SK-N-SH (cell line): ENCODE measurements around the gene GPC5. TPM values are rescaled to one million over a fixed set of nuclear protein-coding genes. Genes with fewer than 3 reads are reported as not detected.

Experiments
- CTCF ChIA-PET: fragments of 300-600, 350-600 bp; formaldehyde crosslinking; extraction: SDS; loops from one replicate; lab custom pipeline; 2021; lab: Yijun Ruan, JAX
- POLR2A ChIA-PET: fragments of 350-600 bp; sonication (Branson Sonifier 250); formaldehyde crosslinking; extraction: SDS; loops from one replicate; lab custom pipeline; 2020; ENCODE audit warnings: antibody characterized with exemption, inconsistent platforms; lab: Yijun Ruan, JAX
- DNase-seq: peaks from one replicate; pipeline ENCODE4 v3.0.0; 2012
- H2AFZ ChIP-seq: fragments of 200-600 bp; sonication (generic); 2 replicates; pipeline ENCODE4 v1.8.1; 2016; ENCODE audit warnings: antibody characterized with exemption, mild to moderate bottlenecking, low read depth
- H3F3A ChIP-seq: fragments of 200-600 bp; sonication (generic); replicated peaks from 2 replicates; pipeline ENCODE3; 2016; ENCODE audit warnings: antibody characterized with exemption, mild to moderate bottlenecking; ENCODE audit not compliant: insufficient read depth
- H3K27ac ChIP-seq, 2 experiments: fragments of 200-500 bp in 1 of 2; fragments of 200-600 bp in 1 of 2; sonication (Bioruptor generic) in 1 of 2; sonication (generic), shearing (Covaris generic) in 1 of 2; 2 replicates each; pipeline versions ENCODE4 v1.5.1 to v1.6.1; 2014 to 2016; ENCODE audit warnings: low read depth in 2 of 2, inconsistent platforms in 1 of 2, low read length in 1 of 2, mild to moderate bottlenecking in 1 of 2, mixed read lengths in 1 of 2
- H3K27me3 ChIP-seq: fragments of 200-600 bp; sonication (generic), shearing (Covaris generic); 2 replicates; pipeline ENCODE4 v1.6.1; 2016; ENCODE audit warnings: mixed run types; ENCODE audit not compliant: insufficient read depth
- H3K36me3 ChIP-seq, 2 experiments: fragments of 200-500 bp in 1 of 2; fragments of 200-600 bp in 1 of 2; sonication (Bioruptor generic) in 1 of 2; sonication (generic) in 1 of 2; replicated peaks in 1 of 2; 2 replicates each; pipeline versions ENCODE3 to v1.5.1; 2014 to 2016; ENCODE audit warnings: low read length in 1 of 2, mild to moderate bottlenecking in 1 of 2; ENCODE audit not compliant: insufficient read depth in 2 of 2, control insufficient read depth in 1 of 2
- H3K4me1 ChIP-seq, 2 experiments: fragments of 200-500 bp in 1 of 2; fragments of 200-600 bp in 1 of 2; sonication (Bioruptor generic) in 1 of 2; sonication (generic), shearing (Covaris generic) in 1 of 2; 2 replicates each; pipeline versions ENCODE4 v1.5.1 to v1.6.1; 2014 to 2016; ENCODE audit warnings: low read depth in 1 of 2, low read length in 1 of 2, mixed run types in 1 of 2; ENCODE audit not compliant: insufficient read depth in 2 of 2, control insufficient read depth in 1 of 2
- H3K4me2 ChIP-seq: fragments of 200-600 bp; sonication (generic), shearing (Covaris generic); 2 replicates; pipeline ENCODE4 v1.6.1; 2017; ENCODE audit warnings: mixed run types
- H3K4me3 ChIP-seq, 2 experiments: fragments of 200-500 bp in 1 of 2; fragments of 200-600 bp in 1 of 2; sonication (Bioruptor generic) in 1 of 2; sonication (generic), shearing (Covaris generic) in 1 of 2; 2 replicates each; pipeline versions ENCODE4 v1.5.1 to v1.8.1; 2014 to 2016; ENCODE audit warnings: low read depth in 2 of 2, inconsistent platforms in 1 of 2, low read length in 1 of 2, mild to moderate bottlenecking in 1 of 2, mixed read lengths in 1 of 2, moderate library complexity in 1 of 2
- H3K79me2 ChIP-seq: fragments of 200-600 bp; sonication (generic); 2 replicates; pipeline ENCODE4 v1.8.1; 2017; ENCODE audit warnings: mild to moderate bottlenecking; ENCODE audit not compliant: insufficient read depth
- H3K9ac ChIP-seq: fragments of 200-600 bp; sonication (generic); 2 replicates; pipeline ENCODE4 v1.6.1; 2017; ENCODE audit warnings: mixed run types
- H3K9me2 ChIP-seq: fragments of 200-600 bp; sonication (generic); 2 replicates; pipeline ENCODE4 v1.6.1; 2017; ENCODE audit warnings: mixed run types
- H3K9me3 ChIP-seq: fragments of 200-600 bp; sonication (generic); 2 replicates; pipeline ENCODE4 v1.6.1; 2017; ENCODE audit warnings: mixed run types, mild to moderate bottlenecking, moderate library complexity
- H4K20me1 ChIP-seq: fragments of 200-600 bp; sonication (generic); 2 replicates; pipeline ENCODE4 v1.6.1; 2017; ENCODE audit warnings: mild to moderate bottlenecking, mixed run types; ENCODE audit not compliant: insufficient read depth
- CTCF ChIP-seq: fragments of 200-600 bp; sonication (generic); IDR thresholded peaks from 2 replicates; pipeline ENCODE4 v1.6.1; 2017; ENCODE audit warnings: antibody characterized with exemption, mild to moderate bottlenecking, moderate library complexity
- FOSL2 ChIP-seq: IDR thresholded peaks from 2 replicates; pipeline ENCODE4 v1.4.0; 2012; ENCODE audit warnings: low read depth, mild to moderate bottlenecking, moderate library complexity, borderline replicate concordance
- FOXJ3 ChIP-seq: sonication (generic); formaldehyde crosslinking; IDR thresholded peaks from 2 replicates; pipeline ENCODE4 v1.5.1; 2020; ENCODE audit warnings: mild to moderate bottlenecking, missing genetic modification reagents
- GATA2 ChIP-seq: sonication (generic); formaldehyde crosslinking; IDR thresholded peaks from 2 replicates; pipeline ENCODE4 v1.5.0; 2020; ENCODE audit warnings: mild to moderate bottlenecking, missing genetic modification reagents
- MAX ChIP-seq: IDR thresholded peaks from 2 replicates; pipeline ENCODE4 v1.4.0; 2012; ENCODE audit warnings: low read depth
- MXI1 ChIP-seq: IDR thresholded peaks from 2 replicates; pipeline ENCODE4 v1.6.1; 2012; ENCODE audit warnings: mild to moderate bottlenecking, low read depth, low read length, improper control_type of control experiment
- NRF1 ChIP-seq: IDR thresholded peaks from 2 replicates; pipeline ENCODE4 v1.6.1; 2012; ENCODE audit warnings: low read depth, mild to moderate bottlenecking, low read length
- POLR2AphosphoS5 ChIP-seq: IDR thresholded peaks from 2 replicates; pipeline ENCODE4 v1.6.1; 2012; ENCODE audit warnings: low read depth, low read length
- RAD21 ChIP-seq: IDR thresholded peaks from 2 replicates; pipeline ENCODE4 v1.6.1; 2012; ENCODE audit warnings: mild to moderate bottlenecking, low read length
- RCOR1 ChIP-seq: fragments of 150-350 bp; IDR thresholded peaks from 2 replicates; pipeline ENCODE4 v1.6.1; 2017; ENCODE audit warnings: antibody characterized with exemption, low read length
- RXRA ChIP-seq: IDR thresholded peaks from 2 replicates; pipeline ENCODE4 v1.4.0; 2012; ENCODE audit warnings: low read depth, mild to moderate bottlenecking, borderline replicate concordance
- SIN3A ChIP-seq: IDR thresholded peaks from 2 replicates; pipeline ENCODE4 v1.6.1; 2012; ENCODE audit warnings: low read depth, mild to moderate bottlenecking, low read length, moderate library complexity, borderline replicate concordance
- SMC3 ChIP-seq: IDR thresholded peaks from 2 replicates; pipeline ENCODE4 v1.6.1; 2012; ENCODE audit warnings: low read depth, low read length, improper control_type of control experiment
- TAF1 ChIP-seq: IDR thresholded peaks from 2 replicates; pipeline ENCODE4 v1.6.1; 2012; ENCODE audit warnings: low read depth, mild to moderate bottlenecking, low read length, moderate library complexity, borderline replicate concordance
- TCF12 ChIP-seq: IDR thresholded peaks from 2 replicates; pipeline ENCODE4 v1.4.0; 2012
- ZBTB33 ChIP-seq: IDR thresholded peaks from 2 replicates; pipeline ENCODE4 v1.4.0; 2012; ENCODE audit warnings: low read depth, borderline replicate concordance
- polyA plus RNA-seq, 3 experiments: library from polyadenylated mRNA; depleted of rRNA; stranded (reverse); fragments of >200 nt; gene quantifications; 2 replicates each; pipeline ENCODE4 v1.2.3, GENCODE V29; 2012
- TF ChIP-seq, protein P1 (sequence below): IDR thresholded peaks from 2 replicates; pipeline ENCODE4; 2012
- TF ChIP-seq, protein P2 (sequence below): fragments of 150-350 bp; IDR thresholded peaks from 2 replicates; pipeline ENCODE4 v1.6.1; 2017; ENCODE audit warnings: antibody characterized with exemption, low read length, low read depth, borderline replicate concordance

The GPC5 gene
- polyA plus RNA-seq, 1 of the 3 experiments (the other 2 are of a cell fraction), result 0.03 TPM

DNA sequence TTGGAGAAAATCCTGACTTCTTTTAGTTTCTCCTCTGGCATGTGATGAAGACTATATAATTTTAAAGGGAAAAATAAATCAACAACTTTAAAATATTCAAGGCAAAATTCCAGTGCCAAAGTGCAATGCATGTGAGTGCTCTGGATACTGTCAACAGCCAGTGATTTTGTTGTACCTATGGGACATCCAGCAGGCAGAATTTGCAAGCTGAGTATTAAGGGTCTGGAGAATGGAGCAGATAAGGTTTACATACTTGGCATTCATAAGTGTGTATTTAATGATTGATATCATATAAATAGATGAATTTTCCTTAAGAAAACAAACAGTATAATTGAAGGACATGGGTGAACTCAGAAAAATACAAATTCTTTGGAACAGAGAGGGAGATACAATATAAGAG is 703.4 kb downstream of the GPC5 start:
- Histone ChIP-seq H4K20me1 (no peaks in the 10 kb centered on the region), H3K79me2 (no peaks in the 10 kb centered on the region), H3K27ac (no peak overlapping the region), H3K9ac (no peak overlapping the region), H3F3A (no peaks in the 10 kb centered on the region), H2AFZ (no peak overlapping the region), H3K4me1 (no peaks in the 10 kb centered on the region), H3K27me3 (no peaks in the 10 kb centered on the region), H3K9me3 (no peaks in the 10 kb centered on the region), H3K4me2 (no peak overlapping the region), H3K4me3 (no peak overlapping the region), H3K9me2 (no peaks in the 10 kb centered on the region), H3K36me3 (no peaks in the 10 kb centered on the region)
- DNase-seq, result no peak
- ChIA-PET POLR2A (no interaction called here), CTCF (no interaction called here)
- no peak for TF ChIP-seq MAX
- TF ChIP-seq, protein P1, sequence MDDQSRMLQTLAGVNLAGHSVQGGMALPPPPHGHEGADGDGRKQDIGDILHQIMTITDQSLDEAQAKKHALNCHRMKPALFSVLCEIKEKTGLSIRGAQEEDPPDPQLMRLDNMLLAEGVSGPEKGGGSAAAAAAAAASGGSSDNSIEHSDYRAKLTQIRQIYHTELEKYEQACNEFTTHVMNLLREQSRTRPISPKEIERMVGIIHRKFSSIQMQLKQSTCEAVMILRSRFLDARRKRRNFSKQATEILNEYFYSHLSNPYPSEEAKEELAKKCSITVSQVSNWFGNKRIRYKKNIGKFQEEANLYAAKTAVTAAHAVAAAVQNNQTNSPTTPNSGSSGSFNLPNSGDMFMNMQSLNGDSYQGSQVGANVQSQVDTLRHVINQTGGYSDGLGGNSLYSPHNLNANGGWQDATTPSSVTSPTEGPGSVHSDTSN, result no peak
- no peak for TF ChIP-seq NRF1
- TF ChIP-seq RXRA, result no peak
- no peak for TF ChIP-seq TCF12
- TF ChIP-seq GATA2 (CRISPR knock-in tag), result no peak
- TF ChIP-seq MXI1, result no peak
- no peak for TF ChIP-seq CTCF
- no peak for TF ChIP-seq TAF1
- no peak for TF ChIP-seq POLR2AphosphoS5
- no peak for TF ChIP-seq SMC3
- no peak for TF ChIP-seq RCOR1
- no peak for TF ChIP-seq ZBTB33
- TF ChIP-seq RAD21, result no peak
- no peak for TF ChIP-seq SIN3A
- TF ChIP-seq, protein P2, sequence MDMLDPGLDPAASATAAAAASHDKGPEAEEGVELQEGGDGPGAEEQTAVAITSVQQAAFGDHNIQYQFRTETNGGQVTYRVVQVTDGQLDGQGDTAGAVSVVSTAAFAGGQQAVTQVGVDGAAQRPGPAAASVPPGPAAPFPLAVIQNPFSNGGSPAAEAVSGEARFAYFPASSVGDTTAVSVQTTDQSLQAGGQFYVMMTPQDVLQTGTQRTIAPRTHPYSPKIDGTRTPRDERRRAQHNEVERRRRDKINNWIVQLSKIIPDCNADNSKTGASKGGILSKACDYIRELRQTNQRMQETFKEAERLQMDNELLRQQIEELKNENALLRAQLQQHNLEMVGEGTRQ, result no peak
- TF ChIP-seq FOSL2, result no peak
- no peak for TF ChIP-seq FOXJ3 (CRISPR knock-in tag)
